Kidney epithelial cell (primary cell): ENCODE data around the gene PGF. TPM values are rescaled to one million over a fixed set of nuclear protein-coding genes. Genes with fewer than 3 reads are reported as not detected.

Experiments used
- DNase-seq: peaks from one replicate; pipeline ENCODE4 v3.0.0-alpha.2; 2010; ENCODE audit warnings: low read depth
- H3K27me3 ChIP-seq: 2 replicates; pipeline ENCODE4 v1.6.0; 2011; ENCODE audit warnings: low read length; ENCODE audit not compliant: control insufficient read depth, insufficient read depth
- H3K36me3 ChIP-seq: 2 replicates; pipeline ENCODE4 v1.5.1; 2011; ENCODE audit warnings: low read length; ENCODE audit not compliant: control insufficient read depth, insufficient read depth
- H3K4me3 ChIP-seq: 2 replicates; pipeline ENCODE4 v1.5.1; 2011; ENCODE audit warnings: low read depth, mild to moderate bottlenecking, control low read depth, low read length
- total RNA-seq: library from RNA; depleted of rRNA; stranded (reverse); fragments of >200 nt; gene quantifications from 2 replicates; pipeline ENCODE4 v1.2.3, GENCODE V29; 2015
- TF ChIP-seq, protein P1 (sequence below): IDR thresholded peaks from 2 replicates; pipeline ENCODE4 v1.5.1; 2011; ENCODE audit warnings: mild to moderate bottlenecking, moderate library complexity, low read length, control low read depth, inconsistent platforms; ENCODE audit not compliant: insufficient read depth, poor library complexity, severe bottlenecking

Gene PGF
- total RNA-seq, 1 donor from 2014 or later, result 11.2 TPM

DNA sequence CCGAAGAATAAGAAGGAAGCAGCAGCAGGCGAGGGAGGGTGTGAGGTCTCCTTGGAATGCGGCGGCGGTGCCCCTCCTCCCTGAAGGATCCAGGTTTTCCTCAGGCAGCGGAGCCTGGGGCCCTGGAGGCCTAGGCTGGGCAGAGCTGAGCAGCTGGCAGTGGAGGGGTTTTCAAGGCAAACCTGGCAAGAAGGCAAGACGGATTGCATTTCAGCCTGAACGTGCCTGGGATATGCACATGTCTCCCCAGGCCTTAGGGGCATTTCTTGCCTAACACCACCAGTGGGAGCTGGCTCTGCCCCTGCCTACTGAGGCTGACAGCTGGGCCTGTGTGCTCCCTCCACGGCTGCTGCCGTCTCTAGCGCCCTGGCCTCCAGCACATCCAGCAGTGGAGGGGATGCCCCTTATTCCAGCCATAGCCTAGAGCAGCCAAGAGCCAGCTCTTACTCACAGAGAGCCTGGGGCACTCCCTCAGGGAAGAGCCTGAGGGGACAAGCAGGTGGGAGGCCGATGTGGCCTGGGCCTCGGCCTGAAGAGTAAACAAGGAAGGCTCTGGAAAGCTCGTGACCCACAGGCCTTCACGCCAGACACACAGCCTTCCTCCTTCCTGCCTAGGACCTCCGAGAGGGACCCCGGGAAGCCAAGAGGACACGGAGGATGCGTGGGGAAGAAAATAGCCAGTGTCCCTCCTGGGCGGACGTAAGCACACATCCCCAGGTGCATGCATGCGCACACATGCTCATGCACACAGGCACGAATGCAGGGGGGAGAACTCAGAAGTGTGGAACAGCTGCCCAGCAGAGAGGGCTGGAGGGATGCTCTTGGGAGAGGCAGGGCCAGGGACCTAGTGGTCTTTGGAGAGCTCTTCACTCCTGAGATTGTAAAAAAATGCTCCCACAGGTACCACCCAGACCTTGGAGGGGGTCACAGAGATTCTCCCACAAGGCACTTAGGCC is 24.3 kb upstream of the PGF start:
- no peak overlapping the region for H3K4me3 ChIP-seq
- TF ChIP-seq, protein P1, sequence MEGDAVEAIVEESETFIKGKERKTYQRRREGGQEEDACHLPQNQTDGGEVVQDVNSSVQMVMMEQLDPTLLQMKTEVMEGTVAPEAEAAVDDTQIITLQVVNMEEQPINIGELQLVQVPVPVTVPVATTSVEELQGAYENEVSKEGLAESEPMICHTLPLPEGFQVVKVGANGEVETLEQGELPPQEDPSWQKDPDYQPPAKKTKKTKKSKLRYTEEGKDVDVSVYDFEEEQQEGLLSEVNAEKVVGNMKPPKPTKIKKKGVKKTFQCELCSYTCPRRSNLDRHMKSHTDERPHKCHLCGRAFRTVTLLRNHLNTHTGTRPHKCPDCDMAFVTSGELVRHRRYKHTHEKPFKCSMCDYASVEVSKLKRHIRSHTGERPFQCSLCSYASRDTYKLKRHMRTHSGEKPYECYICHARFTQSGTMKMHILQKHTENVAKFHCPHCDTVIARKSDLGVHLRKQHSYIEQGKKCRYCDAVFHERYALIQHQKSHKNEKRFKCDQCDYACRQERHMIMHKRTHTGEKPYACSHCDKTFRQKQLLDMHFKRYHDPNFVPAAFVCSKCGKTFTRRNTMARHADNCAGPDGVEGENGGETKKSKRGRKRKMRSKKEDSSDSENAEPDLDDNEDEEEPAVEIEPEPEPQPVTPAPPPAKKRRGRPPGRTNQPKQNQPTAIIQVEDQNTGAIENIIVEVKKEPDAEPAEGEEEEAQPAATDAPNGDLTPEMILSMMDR, result peak; percentile 12
- H3K27me3 ChIP-seq, result no peaks in the 10 kb centered on the region
- no peaks in the 10 kb centered on the region for H3K36me3 ChIP-seq
- DNase-seq, result no peak

DNA sequence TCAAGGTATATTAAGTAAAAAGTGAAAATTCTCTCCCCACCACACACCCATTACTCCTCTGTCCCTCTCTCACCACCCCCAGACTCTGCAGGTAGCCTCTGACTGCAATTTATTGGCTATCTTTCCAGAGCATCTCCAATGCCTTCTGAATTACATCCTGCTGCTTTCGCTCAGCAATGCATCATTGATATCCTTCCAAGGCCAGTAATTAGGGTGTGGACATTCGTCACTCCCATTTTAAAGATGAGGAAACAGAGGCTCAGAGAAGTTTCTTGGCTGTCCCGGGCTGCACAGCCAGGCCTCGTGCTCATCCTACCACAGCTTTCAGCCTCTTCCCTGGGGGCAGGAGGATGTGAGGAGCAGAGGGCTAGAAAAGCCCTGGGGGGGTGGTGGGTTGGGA is 23.6 kb upstream of the PGF start:
- Histone ChIP-seq H3K36me3 (no peaks in the 10 kb centered on the region), H3K27me3 (no peaks in the 10 kb centered on the region), H3K4me3 (no peak overlapping the region)
- TF ChIP-seq, protein P1, result no peak
- DNase-seq, result no peak

DNA sequence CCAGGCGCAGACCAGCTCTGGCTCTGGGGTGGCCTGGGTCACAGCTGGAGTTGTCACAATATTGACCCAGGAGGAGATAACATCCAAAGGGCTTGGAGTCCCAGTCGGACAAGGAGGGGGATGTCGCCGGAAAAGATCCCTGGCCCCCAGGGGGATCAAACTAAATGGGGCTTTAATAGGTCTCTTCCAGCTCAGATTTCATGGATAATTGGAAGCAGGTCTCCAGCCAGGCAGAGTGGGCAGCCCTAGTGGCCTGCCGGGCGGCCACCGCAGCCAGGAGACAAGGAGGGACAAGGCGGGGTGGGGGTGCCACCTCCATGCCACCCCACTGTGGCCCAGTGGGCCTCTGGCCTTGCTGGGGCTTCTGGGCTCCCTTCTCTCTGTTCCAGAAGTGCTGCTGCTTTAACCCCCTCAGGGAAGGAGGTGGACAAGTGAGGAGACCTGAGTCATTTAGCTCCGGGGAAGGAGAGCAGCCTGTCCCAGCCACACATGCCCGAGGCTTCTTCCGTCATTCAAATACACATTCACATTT is 23.1 kb upstream of the PGF start:
- Histone ChIP-seq H3K4me3 (no peak overlapping the region), H3K27me3 (no peaks in the 10 kb centered on the region), H3K36me3 (no peaks in the 10 kb centered on the region)
- TF ChIP-seq, protein P1, result no peak
- no peak for DNase-seq

DNA sequence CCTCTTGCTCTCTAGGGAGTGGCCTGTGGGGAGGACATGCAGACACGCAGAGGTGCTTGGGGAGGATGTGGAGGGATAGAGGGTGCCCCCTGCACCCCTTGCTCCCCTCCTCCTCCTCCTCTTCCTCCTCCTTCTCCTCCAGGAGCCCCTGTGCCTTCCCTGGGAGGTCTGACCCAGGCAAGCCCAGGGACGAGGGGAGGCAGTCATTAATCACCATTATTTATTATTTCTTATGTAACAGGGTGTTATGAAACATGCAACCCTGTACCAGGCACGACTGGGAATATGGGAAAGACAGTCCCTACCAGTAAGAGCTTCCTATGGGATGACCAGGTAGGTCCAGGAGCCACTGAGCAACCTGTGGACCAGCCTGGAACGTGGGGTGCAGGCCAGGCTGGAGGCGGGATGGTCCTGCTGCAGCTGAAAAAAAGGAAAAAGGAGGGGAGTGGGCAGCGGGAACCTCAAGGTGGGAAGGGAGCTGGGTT is 22.5 kb upstream of the PGF start:
- no peak for DNase-seq
- TF ChIP-seq, protein P1, result no peak
- Histone ChIP-seq H3K27me3 (no peaks in the 10 kb centered on the region), H3K36me3 (no peaks in the 10 kb centered on the region), H3K4me3 (no peak overlapping the region)

DNA sequence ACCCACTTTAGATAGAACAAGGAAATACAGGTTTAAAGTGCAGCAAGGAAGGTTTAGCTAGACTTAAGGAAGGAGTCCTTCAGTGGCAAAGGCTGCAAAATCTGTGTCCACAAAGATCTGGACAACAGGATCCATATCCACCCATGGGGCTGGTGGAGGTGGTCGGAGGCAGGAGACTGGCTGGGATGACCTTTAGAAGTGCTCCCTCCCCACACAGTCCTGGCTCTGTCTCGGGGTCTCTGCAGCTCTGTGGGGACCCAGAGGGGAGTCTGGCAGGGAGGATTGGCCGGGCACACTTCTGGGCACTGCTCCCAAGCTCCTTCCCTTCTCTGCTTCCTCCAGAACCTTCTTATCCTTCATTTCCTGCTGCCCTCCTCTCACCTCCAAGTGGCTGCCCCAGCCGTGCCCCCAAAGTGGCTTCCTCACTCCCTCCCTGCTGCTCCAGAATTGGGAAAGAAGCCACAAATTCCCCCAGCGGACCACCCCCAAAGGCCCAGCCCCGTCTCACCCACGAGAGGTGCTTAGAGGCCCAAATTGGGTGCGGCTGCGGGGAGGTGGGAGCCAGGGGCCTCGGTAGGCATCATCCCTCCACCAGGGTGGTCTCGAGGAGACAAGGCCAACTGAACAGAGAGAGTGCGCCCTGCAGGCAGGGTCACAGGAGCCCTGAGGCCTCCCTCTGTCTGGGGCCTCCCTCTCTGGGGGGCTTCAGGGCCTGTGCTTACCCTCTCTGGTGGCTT is 21.9 kb upstream of the PGF start:
- TF ChIP-seq, protein P1, result no peak
- no peak overlapping the region for H3K4me3 ChIP-seq
- H3K27me3 ChIP-seq, result no peaks in the 10 kb centered on the region
- DNase-seq, result no peak
- H3K36me3 ChIP-seq, result no peaks in the 10 kb centered on the region
